IPS-11a (cell line): ENCODE data around the gene DKC1.

Experiments used
- H3K4me3 ChIP-seq: one replicate; pipeline ENCODE4 v1.5.1; 2013; ENCODE audit warnings: low read depth, low read length, control low read depth

The DKC1 gene

DNA sequence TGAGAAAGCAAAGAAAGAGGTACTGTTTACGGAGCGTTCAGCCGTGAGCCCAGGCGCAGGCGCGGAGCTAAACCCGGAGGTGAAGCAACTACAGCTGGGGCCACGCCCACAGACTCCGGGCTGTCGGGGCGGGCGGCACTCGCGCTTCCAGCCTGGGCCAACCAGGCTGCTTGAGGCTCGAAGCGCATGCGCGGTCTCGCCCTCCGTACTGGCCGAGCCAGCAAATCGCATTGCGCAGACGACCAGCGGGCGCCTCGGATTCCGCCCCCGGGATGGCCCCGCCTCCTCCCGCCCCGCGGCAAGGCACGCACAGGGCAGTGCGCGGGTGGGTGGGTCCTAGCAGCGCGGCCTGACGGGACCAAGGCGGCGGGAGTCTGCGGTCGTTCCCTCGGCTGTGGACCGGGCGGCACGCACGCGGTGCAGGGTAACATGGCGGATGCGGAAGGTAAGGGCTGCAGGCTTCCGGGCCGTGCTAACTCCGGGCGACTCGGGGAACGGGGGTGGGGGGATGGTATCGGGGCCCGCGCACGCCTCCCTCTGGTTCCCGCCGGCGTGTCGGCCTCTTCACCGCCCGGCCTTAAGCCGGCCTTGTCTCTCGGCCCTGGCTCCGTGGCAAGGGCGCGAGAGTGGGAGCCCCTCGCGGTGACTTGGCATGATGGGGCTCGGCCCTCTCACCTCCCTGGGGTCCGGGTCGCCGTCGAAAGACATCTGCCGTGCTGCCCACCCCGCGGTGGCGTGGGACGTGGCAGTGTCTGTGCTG, at the start of gene DKC1:
Gene DKC1, plus strand, starts transcription at position 328 of the 760 bp plus-strand sequence. Its CDS starts 102 bp downstream, at position 430.
- peak within 1 kb of the TSS; percentile 83 for H3K4me3 ChIP-seq

DNA sequence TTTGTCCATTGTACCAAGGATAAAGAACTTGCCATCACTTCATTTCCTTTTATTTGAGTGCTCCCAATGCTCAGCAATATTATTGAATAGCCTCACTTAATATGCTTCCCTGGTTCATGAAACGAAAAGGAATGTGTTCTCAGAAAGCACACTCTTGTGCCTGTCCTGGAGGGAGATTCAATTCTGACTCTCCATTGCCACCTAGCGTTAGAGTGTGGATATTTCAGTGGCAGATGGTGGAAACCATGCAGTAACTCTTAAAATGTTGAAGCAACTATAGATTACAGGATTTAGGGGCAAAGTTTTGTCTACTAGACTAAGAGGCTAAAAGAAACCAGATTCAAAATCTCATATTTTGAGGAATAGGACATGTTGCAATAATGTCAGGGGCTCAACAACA, 47.7 kb upstream of the DKC1 start:
- no peak overlapping the region for H3K4me3 ChIP-seq

DNA sequence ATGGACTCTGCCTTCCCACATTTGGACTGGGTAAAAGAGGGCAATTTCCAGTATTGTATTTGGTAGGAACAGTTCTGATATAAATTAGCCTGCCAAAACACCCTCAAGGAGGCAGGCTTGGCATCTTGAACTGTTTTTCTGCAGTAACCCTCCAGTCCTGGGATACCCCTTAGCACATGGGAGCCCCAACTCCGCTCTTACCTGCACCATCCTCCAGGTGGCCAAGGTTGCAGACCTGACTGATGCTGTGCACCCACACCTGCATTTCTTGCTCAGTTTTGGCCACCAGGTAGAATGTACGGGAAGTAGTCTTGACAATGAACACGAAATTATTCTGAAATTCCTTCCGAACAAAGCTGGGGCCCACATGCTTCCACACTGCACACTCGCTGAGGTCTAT, 46.8 kb upstream of the DKC1 start:
- H3K4me3 ChIP-seq, result no peak overlapping the region

DNA sequence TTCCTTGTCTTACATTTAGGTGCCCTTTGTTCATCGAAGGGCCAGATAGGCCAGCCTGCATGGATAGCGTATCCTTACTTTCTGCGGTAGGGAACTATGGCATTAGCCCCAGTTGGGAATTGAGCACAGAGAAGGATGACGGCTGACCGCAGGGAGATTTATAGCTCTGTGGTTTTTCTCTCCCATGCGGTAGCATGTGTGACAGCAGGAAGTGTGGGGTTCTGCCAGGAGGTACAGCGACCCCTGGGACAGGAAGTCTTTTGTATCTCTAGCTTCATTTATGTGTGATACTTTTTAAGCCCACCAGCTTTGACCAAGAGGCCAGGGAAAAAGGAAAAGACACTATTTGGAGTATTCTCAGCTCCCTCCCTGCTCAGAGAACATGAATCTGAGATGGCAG, 44.8 kb upstream of the DKC1 start:
- H3K4me3 ChIP-seq, result no peak overlapping the region

DNA sequence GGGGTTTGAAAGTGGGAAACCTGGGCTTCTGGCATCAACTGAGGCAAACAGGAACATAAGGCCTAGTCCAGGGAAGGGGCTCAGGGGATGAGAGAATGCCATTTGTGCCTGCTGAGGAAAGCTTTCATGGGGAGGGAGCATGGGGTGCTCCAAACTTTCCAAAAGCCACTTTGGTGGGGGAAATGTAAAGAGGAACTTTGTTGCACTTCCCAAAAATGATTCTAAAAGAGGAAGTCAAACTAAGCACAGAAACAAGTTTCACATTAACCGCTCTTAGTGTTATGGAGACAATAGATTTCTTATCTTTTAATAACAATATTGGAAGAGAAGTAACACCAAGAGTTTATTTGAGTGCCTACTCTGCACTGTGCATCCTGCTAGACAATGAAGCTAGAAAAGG, 44.0 kb upstream of the DKC1 start:
- no peak overlapping the region for H3K4me3 ChIP-seq

DNA sequence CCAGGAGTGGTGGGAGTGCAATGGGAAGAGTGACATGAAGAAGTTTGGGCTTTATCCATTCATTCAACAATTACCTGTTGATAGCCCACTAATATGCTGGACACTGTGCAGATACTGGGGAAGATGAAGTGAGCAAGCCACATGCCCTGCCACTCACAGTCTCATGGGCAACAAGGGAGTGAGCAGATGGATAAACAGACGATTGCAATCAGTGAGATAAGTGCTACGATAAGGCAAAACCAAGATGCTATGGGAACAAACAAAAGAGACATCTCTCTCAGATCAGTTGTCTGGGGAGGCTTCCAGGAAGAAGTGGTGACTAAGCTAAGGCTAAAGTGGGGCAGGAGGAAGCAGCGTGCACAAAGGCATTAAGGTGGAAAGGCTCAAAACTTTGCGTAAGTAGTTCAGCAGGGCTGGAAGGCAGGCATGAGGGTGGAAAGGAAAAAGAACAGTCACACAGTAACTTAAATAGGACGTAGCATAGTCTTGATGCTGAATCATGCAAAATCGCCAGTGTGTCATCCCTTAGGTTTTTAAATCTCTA, 43.5 kb upstream of the DKC1 start:
- H3K4me3 ChIP-seq, result no peak overlapping the region

DNA sequence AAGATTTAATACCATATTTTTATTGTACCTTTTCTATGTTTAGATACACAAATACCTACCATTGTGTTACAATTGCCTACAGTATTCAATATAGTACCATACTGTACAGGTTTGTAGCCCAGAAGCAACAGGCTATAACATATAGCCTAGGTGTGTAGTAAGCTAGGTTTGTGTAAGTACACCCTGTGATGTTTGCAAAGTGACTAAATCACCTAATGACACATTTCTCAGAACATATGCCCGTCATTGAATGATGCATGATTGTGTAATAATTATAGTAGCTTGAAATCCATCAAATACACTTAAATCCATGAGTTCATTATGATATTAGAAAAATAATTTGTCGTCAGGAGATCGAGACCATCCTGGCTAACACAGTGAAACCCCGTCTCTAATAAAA, 42.6 kb upstream of the DKC1 start:
- no peak overlapping the region for H3K4me3 ChIP-seq

DNA sequence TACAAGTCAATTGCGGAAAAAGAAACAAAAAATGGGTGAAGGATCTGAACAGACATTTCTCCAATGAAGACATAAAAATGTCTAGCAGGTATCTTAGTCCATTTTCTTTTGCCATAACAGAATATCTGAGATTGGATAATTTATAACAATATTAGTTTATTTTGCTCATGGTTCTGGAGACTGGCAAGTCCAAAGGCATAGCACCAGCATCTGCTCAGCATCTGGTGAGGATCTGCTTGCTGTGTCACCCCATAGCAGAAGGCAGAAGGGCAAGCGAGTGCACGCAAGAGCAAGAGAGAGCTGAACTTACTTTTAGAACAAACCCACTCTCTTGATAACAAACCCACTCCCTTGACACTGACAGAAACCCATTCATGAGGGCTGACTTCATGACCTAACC, 41.5 kb upstream of the DKC1 start:
- no peak overlapping the region for H3K4me3 ChIP-seq

- H3K4me3 ChIP-seq, result no peak overlapping the region
Observed at GRCh38 chrX:154724993-154725756, 37.5 kb upstream of the DKC1 start.

- H3K4me3 ChIP-seq, result no peak overlapping the region
Observed at GRCh38 chrX:154727418-154727817, 35.2 kb upstream of the DKC1 start.

- H3K4me3 ChIP-seq, result no peak overlapping the region
Observed at GRCh38 chrX:154727871-154728270, 34.8 kb upstream of the DKC1 start.

GRCh38 chrX:154728431-154729190, 34.1 kb upstream of the DKC1 start:
- no peak overlapping the region for H3K4me3 ChIP-seq

GRCh38 chrX:154729439-154729838, 33.2 kb upstream of the DKC1 start:
- H3K4me3 ChIP-seq, result no peak overlapping the region

DNA sequence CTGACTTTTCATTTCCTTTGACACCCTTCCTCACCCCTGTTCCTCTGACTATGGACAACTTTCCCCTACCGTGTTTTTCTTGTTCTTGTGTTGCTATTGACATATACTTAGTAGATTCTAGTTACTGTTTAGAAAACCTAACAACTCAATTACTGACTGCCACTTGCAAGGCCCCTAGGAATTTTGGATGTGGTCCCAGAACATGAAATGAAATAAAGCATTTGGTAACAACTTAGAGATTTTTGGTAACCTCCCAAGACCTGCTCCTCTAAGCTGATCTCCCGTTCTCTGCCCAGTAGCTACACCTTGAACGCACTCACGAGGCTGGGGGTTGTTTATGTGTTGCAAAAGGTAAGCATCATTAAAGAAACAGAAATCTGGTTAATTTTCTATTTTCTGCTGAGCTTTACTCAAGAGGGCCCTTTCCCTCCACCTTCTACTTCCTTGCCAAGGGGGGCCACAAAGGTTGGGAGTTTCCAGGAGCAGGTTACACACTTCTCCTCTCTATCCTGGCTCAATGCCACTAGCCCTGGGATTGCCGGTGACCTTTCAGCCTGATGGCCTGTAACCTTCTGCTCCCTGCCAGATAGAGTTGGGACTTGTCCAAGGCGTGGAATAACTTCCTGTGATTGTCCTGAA, 32.3 kb upstream of the DKC1 start:
- no peak overlapping the region for H3K4me3 ChIP-seq

DNA sequence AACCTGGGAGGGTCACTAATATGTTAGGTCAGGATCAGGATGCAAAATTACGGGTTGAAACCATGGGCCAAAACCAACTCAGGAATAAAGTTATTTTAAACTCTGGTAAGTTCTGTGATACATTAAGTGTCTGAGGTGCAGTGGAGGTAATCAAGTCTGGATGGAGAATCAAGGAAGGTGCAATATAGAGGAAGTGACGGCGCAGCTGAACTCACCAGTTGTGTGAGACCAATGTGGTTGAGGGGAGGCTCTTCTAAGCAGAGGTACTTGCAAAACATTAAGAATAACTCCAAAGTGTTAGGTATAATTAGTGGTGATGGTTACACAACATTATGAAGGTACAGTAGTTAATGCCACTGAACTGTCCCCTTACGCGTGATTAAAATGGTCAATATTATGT, 31.5 kb upstream of the DKC1 start:
- no peak overlapping the region for H3K4me3 ChIP-seq

DNA sequence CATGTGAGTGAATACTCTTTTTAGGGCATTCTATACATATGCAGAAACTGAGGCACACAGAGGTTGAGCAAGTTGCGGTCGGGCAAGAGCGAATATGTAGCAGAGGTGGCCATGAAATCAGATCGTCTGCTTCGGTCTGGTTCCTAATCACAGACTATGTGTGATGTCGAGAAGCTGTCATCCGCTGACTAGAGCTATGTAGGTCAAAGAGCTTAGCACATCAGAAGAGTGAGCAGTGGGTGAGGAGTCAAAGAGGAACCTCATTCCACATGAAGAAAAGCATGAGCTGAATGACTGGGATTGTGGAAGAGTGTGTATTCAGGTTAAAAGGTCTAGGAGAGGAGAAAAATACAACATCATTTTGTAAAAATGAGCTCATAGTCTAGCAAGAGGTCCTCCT, 30.8 kb upstream of the DKC1 start:
- no peak overlapping the region for H3K4me3 ChIP-seq

GRCh38 chrX:154732421-154733065, 30.1 kb upstream of the DKC1 start:
- H3K4me3 ChIP-seq, result no peak overlapping the region

DNA sequence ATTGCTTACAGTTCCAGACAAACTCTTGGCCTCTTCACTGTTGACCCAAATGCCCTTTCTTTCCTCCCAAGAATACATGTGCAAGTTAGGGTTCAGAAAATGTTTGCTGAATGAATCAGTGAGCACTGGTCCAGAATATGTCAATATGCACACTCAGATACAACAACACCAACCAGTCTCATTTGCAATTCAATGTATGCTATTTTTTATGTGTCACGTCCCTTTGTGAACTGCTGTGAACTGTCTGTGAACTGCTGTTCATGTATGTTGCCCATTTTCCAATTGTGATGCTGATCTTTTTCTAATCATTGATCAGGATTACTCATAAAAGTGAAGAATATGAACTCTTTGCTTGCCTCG, 29.6 kb upstream of the DKC1 start:
- no peak overlapping the region for H3K4me3 ChIP-seq

DNA sequence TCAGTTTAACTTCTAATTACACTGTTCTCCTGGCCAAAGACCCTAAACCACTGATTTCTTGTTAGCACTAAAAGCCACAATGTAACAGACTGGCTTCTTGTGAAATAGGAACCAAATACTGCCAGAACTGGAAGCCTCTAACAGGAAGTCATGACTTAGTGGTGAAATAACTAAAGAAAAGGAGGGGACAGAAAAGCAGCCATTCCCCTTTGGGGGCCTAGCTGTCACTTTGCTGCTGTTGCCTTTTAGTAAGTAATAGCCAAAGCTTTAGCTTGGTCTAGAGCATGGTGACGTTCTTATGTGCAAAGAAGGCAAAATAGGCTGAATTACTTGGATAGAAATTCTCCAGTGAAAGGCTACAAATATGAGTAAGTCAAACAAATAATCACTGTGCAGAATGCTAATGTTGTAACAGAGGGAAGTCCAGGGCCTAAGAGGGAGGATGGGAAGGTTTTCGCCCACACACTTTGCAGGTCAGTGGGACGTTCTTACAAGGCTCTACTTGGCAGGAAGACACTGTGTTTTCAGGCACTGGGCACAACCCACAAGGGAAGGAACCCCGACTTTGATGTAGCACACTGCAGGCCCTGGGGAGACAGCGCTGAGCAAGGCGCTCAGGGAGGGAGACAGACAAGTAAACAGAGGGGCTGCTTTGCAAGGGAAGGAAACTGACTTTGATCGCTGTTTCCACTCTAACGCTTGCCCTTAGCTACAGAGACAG, 28.4 kb upstream of the DKC1 start:
- no peak overlapping the region for H3K4me3 ChIP-seq
